Gastroesophageal sphincter (tissue), 3 donors: ENCODE measurements around the gene ZNF454.

ENCODE experiments used
- POLR2A ChIP-seq, 2 donors: fragments of 450-650 bp; IDR thresholded peaks; one replicate each; pipeline ENCODE4 v1.6.1; 2017; ENCODE audit warnings: antibody characterized with exemption in 2 of 2, mild to moderate bottlenecking in 2 of 2, moderate library complexity in 1 of 2
- POLR2AphosphoS5 ChIP-seq: sonication (generic); formaldehyde crosslinking; IDR thresholded peaks from one replicate; pipeline ENCODE4 v1.6.1; 2017; ENCODE audit warnings: antibody characterized with exemption
- TF ChIP-seq, protein P1 (sequence below), 4 experiments: fragments of 200-600 bp in 2 of 4; fragments of 450-650 bp in 2 of 4; sonication (generic) in 1 of 4; IDR thresholded peaks; one replicate each; pipeline ENCODE4 v1.5.1; 2017 to 2019; ENCODE audit warnings: antibody characterized with exemption in 4 of 4, mild to moderate bottlenecking in 2 of 4, moderate library complexity in 2 of 4

GRCh38 chr5:178895615-178896571 lies 45.1 kb upstream of the ZNF454 start, which contains the start of gene ZFP2:
- peak; percentile 35 for TF ChIP-seq POLR2AphosphoS5
- TF ChIP-seq POLR2A (IDR thresholded peaks at IDR 0.05), result peak; percentile 33 to 41
- TF ChIP-seq, protein P1, sequence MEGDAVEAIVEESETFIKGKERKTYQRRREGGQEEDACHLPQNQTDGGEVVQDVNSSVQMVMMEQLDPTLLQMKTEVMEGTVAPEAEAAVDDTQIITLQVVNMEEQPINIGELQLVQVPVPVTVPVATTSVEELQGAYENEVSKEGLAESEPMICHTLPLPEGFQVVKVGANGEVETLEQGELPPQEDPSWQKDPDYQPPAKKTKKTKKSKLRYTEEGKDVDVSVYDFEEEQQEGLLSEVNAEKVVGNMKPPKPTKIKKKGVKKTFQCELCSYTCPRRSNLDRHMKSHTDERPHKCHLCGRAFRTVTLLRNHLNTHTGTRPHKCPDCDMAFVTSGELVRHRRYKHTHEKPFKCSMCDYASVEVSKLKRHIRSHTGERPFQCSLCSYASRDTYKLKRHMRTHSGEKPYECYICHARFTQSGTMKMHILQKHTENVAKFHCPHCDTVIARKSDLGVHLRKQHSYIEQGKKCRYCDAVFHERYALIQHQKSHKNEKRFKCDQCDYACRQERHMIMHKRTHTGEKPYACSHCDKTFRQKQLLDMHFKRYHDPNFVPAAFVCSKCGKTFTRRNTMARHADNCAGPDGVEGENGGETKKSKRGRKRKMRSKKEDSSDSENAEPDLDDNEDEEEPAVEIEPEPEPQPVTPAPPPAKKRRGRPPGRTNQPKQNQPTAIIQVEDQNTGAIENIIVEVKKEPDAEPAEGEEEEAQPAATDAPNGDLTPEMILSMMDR (IDR thresholded peaks at IDR 0.05), result peak in 1 of 4 experiments; percentile 19
